ENCODE data around the gene CDKAL1. TPM values are rescaled to one million over a fixed set of nuclear protein-coding genes. Genes with fewer than 3 reads are reported as not detected.

CDKAL1 gene
- total RNA-seq, 4 donors from 2014 or later = 10.1 to 22.0 (median 12.5) TPM

DNA sequence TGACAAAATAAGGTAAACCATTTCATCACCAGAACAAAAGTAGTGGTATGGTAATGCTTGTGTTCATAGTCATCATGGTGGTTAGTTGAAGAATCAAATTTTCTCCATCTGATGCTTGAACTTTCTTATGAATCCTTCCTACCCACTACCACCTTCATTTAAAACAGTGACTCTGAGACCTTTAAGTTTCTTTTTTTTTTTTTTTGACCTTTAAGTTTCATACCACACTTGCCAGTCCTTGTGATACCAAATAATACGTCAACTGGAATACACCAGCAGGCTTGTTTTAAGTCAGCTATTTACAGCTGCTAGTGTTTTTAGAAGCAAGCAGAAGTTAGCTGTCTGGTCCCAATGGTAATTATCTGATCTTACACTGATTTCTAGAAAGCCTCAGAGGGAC lies 645.9 kb downstream of the CDKAL1 start:
- Histone ChIP-seq H3K4me3 (no peak overlapping the region), H3K4me1 (no peaks in the 10 kb centered on the region), H3K27me3 (no peaks in the 10 kb centered on the region), H3K9me3 (no peaks in the 10 kb centered on the region), H3K27ac (no peak overlapping the region), H3K36me3 (no peaks in the 10 kb centered on the region)
- DNase-seq (ENCODE audit: low spot score in 2 of 2) = no peak
- TF ChIP-seq POLR2A (IDR thresholded peaks at IDR 0.05) = no peak
- TF ChIP-seq POLR2AphosphoS5 (IDR thresholded peaks at IDR 0.05) = no peak
- no peak for TF ChIP-seq EP300 (IDR thresholded peaks at IDR 0.05)
- TF ChIP-seq, protein P1, sequence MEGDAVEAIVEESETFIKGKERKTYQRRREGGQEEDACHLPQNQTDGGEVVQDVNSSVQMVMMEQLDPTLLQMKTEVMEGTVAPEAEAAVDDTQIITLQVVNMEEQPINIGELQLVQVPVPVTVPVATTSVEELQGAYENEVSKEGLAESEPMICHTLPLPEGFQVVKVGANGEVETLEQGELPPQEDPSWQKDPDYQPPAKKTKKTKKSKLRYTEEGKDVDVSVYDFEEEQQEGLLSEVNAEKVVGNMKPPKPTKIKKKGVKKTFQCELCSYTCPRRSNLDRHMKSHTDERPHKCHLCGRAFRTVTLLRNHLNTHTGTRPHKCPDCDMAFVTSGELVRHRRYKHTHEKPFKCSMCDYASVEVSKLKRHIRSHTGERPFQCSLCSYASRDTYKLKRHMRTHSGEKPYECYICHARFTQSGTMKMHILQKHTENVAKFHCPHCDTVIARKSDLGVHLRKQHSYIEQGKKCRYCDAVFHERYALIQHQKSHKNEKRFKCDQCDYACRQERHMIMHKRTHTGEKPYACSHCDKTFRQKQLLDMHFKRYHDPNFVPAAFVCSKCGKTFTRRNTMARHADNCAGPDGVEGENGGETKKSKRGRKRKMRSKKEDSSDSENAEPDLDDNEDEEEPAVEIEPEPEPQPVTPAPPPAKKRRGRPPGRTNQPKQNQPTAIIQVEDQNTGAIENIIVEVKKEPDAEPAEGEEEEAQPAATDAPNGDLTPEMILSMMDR (IDR thresholded peaks at IDR 0.05) = no peak
- 92% methylated on average over 1 of the region's 1 CpG for WGBS

DNA sequence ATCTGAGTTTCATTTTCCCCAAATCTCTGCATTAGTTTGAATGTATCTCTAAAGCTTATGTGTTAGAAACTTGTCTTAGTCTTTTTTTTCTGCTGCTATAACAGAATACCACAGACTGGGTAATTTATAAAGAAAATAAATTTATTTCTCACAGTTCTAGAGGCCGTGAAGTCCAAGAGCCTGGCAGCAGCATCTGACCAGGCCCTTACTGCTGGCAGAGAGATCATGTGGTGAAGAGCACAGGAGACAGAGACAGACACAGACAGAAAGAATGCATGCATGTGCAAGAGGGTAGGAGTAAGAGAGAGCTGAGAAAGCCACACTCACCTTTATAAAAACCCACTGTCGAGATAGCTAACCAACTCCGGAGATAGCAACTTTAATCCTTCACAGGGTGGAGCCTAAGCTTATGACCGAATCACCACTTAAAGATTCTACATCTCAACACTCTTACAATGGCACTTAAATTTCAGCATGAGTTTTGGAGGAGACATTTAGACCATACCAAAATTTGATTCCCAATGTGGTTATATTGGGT lies 646.6 kb downstream of the CDKAL1 start:
- DNase-seq (ENCODE audit: low spot score in 2 of 2) = no peak
- Histone ChIP-seq H3K36me3 (no peaks in the 10 kb centered on the region), H3K4me3 (no peak overlapping the region), H3K9me3 (no peaks in the 10 kb centered on the region), H3K27ac (no peak overlapping the region), H3K27me3 (no peaks in the 10 kb centered on the region), H3K4me1 (no peaks in the 10 kb centered on the region)
- TF ChIP-seq POLR2AphosphoS5 (IDR thresholded peaks at IDR 0.05) = no peak
- TF ChIP-seq, protein P1 (IDR thresholded peaks at IDR 0.05) = no peak
- TF ChIP-seq EP300 (IDR thresholded peaks at IDR 0.05) = no peak
- TF ChIP-seq POLR2A (IDR thresholded peaks at IDR 0.05) = no peak
- 94% methylated on average over 4 of the region's 4 CpGs for WGBS

DNA sequence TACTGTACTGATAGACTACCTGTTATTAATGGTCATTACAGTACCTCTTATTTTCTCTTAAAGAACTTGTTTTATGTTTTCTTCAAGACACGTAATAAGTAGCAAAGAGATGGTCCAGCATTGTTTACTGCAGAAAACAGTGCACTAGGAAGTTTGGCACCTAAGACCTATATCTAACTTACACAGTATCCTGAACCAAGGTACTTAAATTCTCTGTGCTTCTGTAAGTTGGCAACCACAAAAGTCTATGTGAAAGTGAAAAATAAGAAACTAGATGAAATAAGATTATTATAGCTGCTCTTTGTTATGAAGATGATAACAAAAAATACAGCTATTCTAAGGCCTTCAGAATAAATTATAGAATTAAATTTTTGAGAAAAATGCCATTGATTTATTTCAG lies 647.6 kb downstream of the CDKAL1 start:
- WGBS = 100% methylated on average over 1 of the region's 1 CpG
- Histone ChIP-seq H3K27ac (no peak overlapping the region), H3K4me3 (no peak overlapping the region), H3K27me3 (no peaks in the 10 kb centered on the region), H3K36me3 (no peaks in the 10 kb centered on the region), H3K9me3 (no peaks in the 10 kb centered on the region), H3K4me1 (no peaks in the 10 kb centered on the region)
- DNase-seq (ENCODE audit: low spot score in 2 of 2) = no peak
- TF ChIP-seq POLR2A (IDR thresholded peaks at IDR 0.05) (no peak), POLR2AphosphoS5 (IDR thresholded peaks at IDR 0.05) (no peak), EP300 (IDR thresholded peaks at IDR 0.05) (no peak)
- TF ChIP-seq, protein P1 (IDR thresholded peaks at IDR 0.05) = no peak

DNA sequence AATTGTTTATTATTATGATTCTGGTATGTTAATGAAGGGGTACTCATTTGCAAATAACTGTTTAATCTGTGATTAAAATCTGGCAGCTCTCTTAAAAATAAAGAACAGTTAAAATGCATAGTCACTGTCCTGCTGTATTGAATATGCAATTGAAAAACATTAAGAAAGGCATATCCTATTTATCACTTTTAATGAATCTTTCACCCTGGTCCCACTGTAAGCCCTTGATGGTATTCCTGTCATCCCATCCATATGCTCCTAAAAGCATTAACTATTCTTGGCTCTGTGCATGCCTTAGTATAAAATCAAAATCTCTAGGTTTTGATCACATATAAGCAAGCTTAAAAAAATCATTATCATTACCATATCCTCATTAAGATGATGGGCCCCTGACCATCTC lies 648.3 kb downstream of the CDKAL1 start:
- Histone ChIP-seq H3K36me3 (no peaks in the 10 kb centered on the region), H3K4me3 (no peak overlapping the region), H3K4me1 (peaks cover 3% of the 10 kb centered on the region), H3K27ac (no peak overlapping the region), H3K27me3 (no peaks in the 10 kb centered on the region), H3K9me3 (no peaks in the 10 kb centered on the region)
- TF ChIP-seq EP300 (IDR thresholded peaks at IDR 0.05) (no peak), POLR2A (IDR thresholded peaks at IDR 0.05) (no peak)
- TF ChIP-seq, protein P1 (IDR thresholded peaks at IDR 0.05) = no peak
- DNase-seq (ENCODE audit: low spot score in 2 of 2) = no peak

DNA sequence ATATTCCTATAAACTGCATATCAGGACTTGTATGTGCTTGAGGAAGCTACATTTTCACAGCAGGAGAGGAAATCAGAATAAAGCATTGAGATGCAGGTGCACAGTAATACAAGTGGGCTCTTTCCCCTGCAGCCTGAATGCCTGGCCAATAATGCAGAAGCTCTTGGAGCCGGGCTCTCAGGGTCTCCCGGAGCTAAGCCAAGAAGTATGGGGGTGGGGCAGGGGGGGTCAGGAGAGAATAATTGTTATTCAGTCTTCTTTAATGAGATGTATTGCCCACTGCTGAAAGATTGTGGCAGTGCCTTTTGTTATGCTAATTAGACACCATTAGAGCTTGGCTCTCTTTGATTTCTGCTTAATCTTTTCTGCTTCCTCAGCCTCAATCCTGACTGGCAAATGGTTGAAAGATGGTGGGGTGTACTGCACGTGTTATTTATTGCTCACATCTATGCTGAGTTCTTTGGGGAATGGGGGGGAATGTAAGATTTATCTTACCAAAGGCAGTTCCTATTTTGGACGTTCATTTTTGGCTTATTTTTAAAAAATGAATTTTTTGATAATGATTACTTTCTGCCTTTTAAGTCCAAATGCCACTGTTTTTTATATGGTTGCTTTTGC lies 651.7 kb downstream of the CDKAL1 start:
- no peak overlapping the region for H3K27ac ChIP-seq
- H3K36me3 ChIP-seq = no peaks in the 10 kb centered on the region
- TF ChIP-seq EP300 (IDR thresholded peaks at IDR 0.05) (no peak), POLR2A (IDR thresholded peaks at IDR 0.05) (no peak), POLR2AphosphoS5 (IDR thresholded peaks at IDR 0.05) (no peak)
- TF ChIP-seq, protein P1 (IDR thresholded peaks at IDR 0.05) = no peak
- H3K27me3 ChIP-seq = no peaks in the 10 kb centered on the region
- DNase-seq (ENCODE audit: low spot score in 2 of 2) = no peak
- H3K4me3 ChIP-seq = no peak overlapping the region
- no peaks in the 10 kb centered on the region for H3K9me3 ChIP-seq
- WGBS = 48% methylated on average over 4 of the region's 4 CpGs
- peaks cover 11% of the 10 kb centered on the region for H3K4me1 ChIP-seq
